H1 (cell line): Measurements from ENCODE around the gene CPZ. TPM values are rescaled to one million over a fixed set of nuclear protein-coding genes. Genes with fewer than 3 reads are reported as not detected.

ENCODE experiments used
- CTCF ChIA-PET: fragments of 300-600 bp; sonication (Branson Sonifier 250); formaldehyde crosslinking; loops from one replicate; lab custom pipeline; 2021; ENCODE audit not compliant: partially characterized antibody; lab: Charles Lee
- POLR2A ChIA-PET: fragments of 300-600 bp; sonication (Branson Sonifier 250); formaldehyde crosslinking; loops from one replicate; lab custom pipeline; 2021; ENCODE audit warnings: inconsistent platforms; ENCODE audit not compliant: partially characterized antibody; lab: Charles Lee
- DNase-seq, 2 experiments: peaks; one replicate each; pipeline versions ENCODE4 v3.0.0 to v3.0.0-alpha.2; 2010 to 2022; ENCODE audit warnings: low spot score in 2 of 2, low read depth in 1 of 2, mixed read lengths in 1 of 2
- FAIRE-seq: peaks from 2 replicates; lab custom pipeline; 2011; peaks lifted over from hg19 to GRCh38; lab: Jason Lieb, UNC
- H2AFZ ChIP-seq: 2 replicates; pipeline ENCODE4 v1.8.1; 2012; ENCODE audit warnings: low read length, inconsistent platforms
- H2AK5ac ChIP-seq: 2 replicates; pipeline ENCODE4 v1.6.1; 2013; ENCODE audit warnings: low read depth, low read length
- H2BK120ac ChIP-seq: replicated peaks from 2 replicates; pipeline ENCODE3; 2013; ENCODE audit warnings: low read depth, low read length, inconsistent platforms
- H2BK12ac ChIP-seq: 2 replicates; pipeline ENCODE4 v1.6.1; 2013; ENCODE audit warnings: low read depth, low read length
- H2BK15ac ChIP-seq: 2 replicates; pipeline ENCODE4 v1.6.1; 2013; ENCODE audit warnings: low read length
- H2BK20ac ChIP-seq: 2 replicates; pipeline ENCODE4 v1.6.1; 2013; ENCODE audit warnings: low read length
- H2BK5ac ChIP-seq: 2 replicates; pipeline ENCODE4 v1.6.1; 2013; ENCODE audit warnings: low read depth, low read length
- H3K14ac ChIP-seq: 2 replicates; pipeline ENCODE4 v1.6.1; 2013; ENCODE audit warnings: inconsistent platforms; ENCODE audit not compliant: insufficient read length
- H3K18ac ChIP-seq: 2 replicates; pipeline ENCODE4 v1.6.1; 2013; ENCODE audit warnings: low read length; ENCODE audit errors: extremely low read depth
- H3K23ac ChIP-seq: 2 replicates; pipeline ENCODE4 v1.6.1; 2013; ENCODE audit warnings: inconsistent platforms; ENCODE audit not compliant: insufficient read length
- H3K23me2 ChIP-seq: 2 replicates; pipeline ENCODE4 v1.6.1; 2013; ENCODE audit warnings: low read depth, low read length
- H3K27ac ChIP-seq: 2 replicates; pipeline ENCODE4 v1.6.1; 2011; ENCODE audit warnings: low read depth, low read length, inconsistent platforms
- H3K27me3 ChIP-seq, 4 experiments: replicated peaks in 1 of 4; 1 replicate in 1 of 4; 2 replicates in 3 of 4; pipeline versions ENCODE4 v1.6.1 to v1.8.1; 2011 to 2013; ENCODE audit warnings: low read length in 3 of 4, mild to moderate bottlenecking in 3 of 4, inconsistent platforms in 2 of 4, mixed read lengths in 2 of 4, moderate library complexity in 1 of 4; ENCODE audit not compliant: control insufficient read depth in 3 of 4, insufficient read depth in 3 of 4; ENCODE audit errors: extremely low read depth in 1 of 4
- H3K36me3 ChIP-seq, 4 experiments: 2 replicates each; pipeline versions ENCODE4 v1.6.1 to v1.8.1; 2011 to 2013; ENCODE audit warnings: mild to moderate bottlenecking in 4 of 4, low read length in 3 of 4, moderate library complexity in 2 of 4, control low read depth in 1 of 4, inconsistent platforms in 1 of 4; ENCODE audit not compliant: insufficient read depth in 4 of 4, control insufficient read depth in 2 of 4
- H3K4ac ChIP-seq: replicated peaks from 2 replicates; pipeline ENCODE3; 2013; ENCODE audit warnings: low read length, low read depth, mixed read lengths, inconsistent platforms; ENCODE audit not compliant: insufficient read length
- H3K4me1 ChIP-seq, 4 experiments: replicated peaks in 1 of 4; 1 replicate in 1 of 4; 2 replicates in 3 of 4; pipeline versions ENCODE4 v1.6.1 to v1.8.1; 2011 to 2013; ENCODE audit warnings: low read length in 3 of 4, inconsistent platforms in 2 of 4, mixed read lengths in 1 of 4; ENCODE audit not compliant: insufficient read depth in 4 of 4, control insufficient read depth in 3 of 4
- H3K4me2 ChIP-seq, 2 experiments: 2 replicates each; pipeline versions ENCODE4 v1.6.1 to v1.8.1; 2011 to 2013; ENCODE audit warnings: low read depth in 2 of 2, low read length in 2 of 2, control low read depth in 1 of 2, inconsistent platforms in 1 of 2, mild to moderate bottlenecking in 1 of 2; ENCODE audit not compliant: insufficient read depth in 1 of 2
- H3K4me3 ChIP-seq, 4 experiments: fragments of 200-600, 300-600 bp in 1 of 4; sonication (generic), shearing (Covaris generic), sonication (Bioruptor Twin) in 1 of 4; 2 replicates each; pipeline versions ENCODE4 v1.5.1 to v1.8.1; 2011 to 2016; ENCODE audit warnings: low read length in 4 of 4, low read depth in 3 of 4, control low read depth in 2 of 4, inconsistent platforms in 2 of 4, mild to moderate bottlenecking in 2 of 4, mixed read lengths in 1 of 4, moderate library complexity in 1 of 4; ENCODE audit not compliant: insufficient read depth in 2 of 4; ENCODE audit errors: extremely low read depth in 1 of 4
- H3K56ac ChIP-seq: replicated peaks from 2 replicates; pipeline ENCODE3; 2013; ENCODE audit warnings: low read depth, mild to moderate bottlenecking, mixed read lengths, low read length, inconsistent platforms; ENCODE audit not compliant: insufficient read length
- H3K79me1 ChIP-seq: 2 replicates; pipeline ENCODE4 v1.6.1; 2013; ENCODE audit warnings: low read depth, low read length, control low read depth
- H3K79me2 ChIP-seq, 2 experiments: 2 replicates each; pipeline versions ENCODE4 v1.6.1 to v1.8.1; 2012 to 2013; ENCODE audit warnings: low read length in 2 of 2, mild to moderate bottlenecking in 2 of 2, inconsistent platforms in 1 of 2; ENCODE audit not compliant: insufficient read depth in 2 of 2, control insufficient read depth in 1 of 2
- H3K9ac ChIP-seq, 4 experiments: replicated peaks in 1 of 4; 1 replicate in 1 of 4; 2 replicates in 3 of 4; pipeline versions ENCODE4 v1.6.1 to v1.8.1; 2011 to 2013; ENCODE audit warnings: low read depth in 3 of 4, low read length in 3 of 4, control low read depth in 2 of 4, mild to moderate bottlenecking in 2 of 4, moderate library complexity in 2 of 4, inconsistent platforms in 1 of 4; ENCODE audit errors: extremely low read depth in 1 of 4
- H3K9me3 ChIP-seq, 2 experiments: 2 replicates each; pipeline versions ENCODE4 v1.6.1 to v1.8.1; 2012 to 2013; ENCODE audit warnings: mild to moderate bottlenecking in 2 of 2, moderate library complexity in 2 of 2, control low read depth in 1 of 2, inconsistent platforms in 1 of 2, low read depth in 1 of 2, low read length in 1 of 2, mixed read lengths in 1 of 2; ENCODE audit not compliant: insufficient read depth in 2 of 2
- H4K20me1 ChIP-seq, 2 experiments: replicated peaks in 1 of 2; 2 replicates each; pipeline versions ENCODE3 to v1.8.1; 2011 to 2013; ENCODE audit warnings: inconsistent platforms in 2 of 2, low read length in 2 of 2, mild to moderate bottlenecking in 1 of 2; ENCODE audit not compliant: insufficient read depth in 2 of 2, control insufficient read depth in 1 of 2
- H4K5ac ChIP-seq: 2 replicates; pipeline ENCODE4 v1.6.1; 2013; ENCODE audit warnings: low read length, low read depth, mixed read lengths, inconsistent platforms; ENCODE audit not compliant: insufficient read length
- H4K8ac ChIP-seq: 2 replicates; pipeline ENCODE4 v1.8.0; 2013; ENCODE audit warnings: mild to moderate bottlenecking, moderate library complexity, low read length, inconsistent platforms; ENCODE audit not compliant: insufficient read depth; ENCODE audit errors: extremely low read depth
- H4K91ac ChIP-seq: replicated peaks from 2 replicates; pipeline ENCODE3; 2013; ENCODE audit warnings: low read length, mixed read lengths, inconsistent platforms; ENCODE audit not compliant: insufficient read length
- CEBPB ChIP-seq: IDR thresholded peaks from 2 replicates; pipeline ENCODE4 v1.6.1; 2012; ENCODE audit warnings: low read depth, low read length
- KDM1A ChIP-seq: fragments of 200-600, 300-600 bp; sonication (generic); IDR thresholded peaks from 2 replicates; pipeline ENCODE4 v1.7.1; 2016; ENCODE audit warnings: mild to moderate bottlenecking, low read length, borderline replicate concordance
- WGBS, 2 experiments: shearing (Covaris generic) in 1 of 2; methylation state at CpG; one replicate each; pipeline versions ENCODE4 v1.1.6 to v1.1.7; 2013 to 2015; ENCODE audit warnings: low lambda C conversion rate in 2 of 2, mixed read lengths in 2 of 2, inconsistent platforms in 1 of 2, low coverage in 1 of 2, missing lambda C conversion rate in 1 of 2; ENCODE audit not compliant: insufficient replicate concordance in 2 of 2, insufficient coverage in 1 of 2, insufficient read length in 1 of 2; ENCODE audit errors: extremely low coverage in 1 of 2, missing lambda C conversion rate in 1 of 2; 5-methylcytosine and 5-hydroxymethylcytosine counted together
- polyA plus RNA-seq, 7 experiments: library from polyadenylated mRNA; depleted of rRNA in 3 of 7; stranded (reverse) in 5 of 7; unstranded in 2 of 7; fragments of >200 nt in 5 of 7; fragments of 200-250 nt in 2 of 7; gene quantifications; 1 replicate in 5 of 7; 2 replicates in 1 of 7; 4 replicates in 1 of 7; pipeline versions ENCODE4 v1.2.1 to v1.2.3, GENCODE V29; 2011 to 2013; ENCODE audit warnings: missing spikeins in 2 of 7, mixed read lengths in 2 of 7
- total RNA-seq: library from RNA; stranded (reverse); fragmentation: NEBNext Ultra II Directional; extraction: Animal tissue kit (Norgen Biotek cat#: 25700); gene quantifications from 2 replicates; pipeline ENCODE4 v1.2.1, GENCODE V29; 2021

The CPZ gene
- total and polyA plus RNA-seq, 2 of the 8 experiments (the other 6 are each of a cell fraction or from before 2014, with no cell fraction given): 28.8 to 40.7 TPM

- ChIA-PET POLR2A (interaction anchor here (1.4 kb wide), 1 partner anchor 79 kb away, joined by 4 read pairs; no protein-coding TSS in a partner anchor), CTCF (interaction anchor here (0.9 to 14.7 kb wide), 7 partner anchors 9 to 74 kb away, joined by 3 to 237 read pairs (median 4); partner anchors contain the start of gene CPZ)
- no peaks in the 10 kb centered on the region for H3K79me2 ChIP-seq
- H4K5ac ChIP-seq: no peak overlapping the region
- no peaks in the 10 kb centered on the region for H3K79me1 ChIP-seq
- H3K4me2 ChIP-seq: no peak overlapping the region
- H4K91ac ChIP-seq: no peak overlapping the region
- 0 out of 2 replicates have a peak overlapping the region, but pooled peaks have one; percentile 27 for H2BK12ac ChIP-seq
- no peak overlapping the region for H3K4me3 ChIP-seq
- no peak overlapping the region for H3K18ac ChIP-seq
- H2BK120ac ChIP-seq: no peak overlapping the region
- FAIRE-seq: no peak
- H2BK5ac ChIP-seq: peak overlapping the region; percentile 66; the same call in 1 of the 2 replicates
- H3K27ac ChIP-seq: no peak overlapping the region
- H2BK20ac ChIP-seq: 0 out of 2 replicates have a peak overlapping the region, but pooled peaks have one; percentile 61
- no peak overlapping the region for H3K4ac ChIP-seq
- peaks cover 0 to 15% (median 3%) of the 10 kb centered on the region in 4 experiments; a peak in 4 of 7 replicates for H3K4me1 ChIP-seq
- no peaks in the 10 kb centered on the region; a peak in 2 of 7 replicates for H3K27me3 ChIP-seq
- no peak overlapping the region for H3K14ac ChIP-seq
- H3K23me2 ChIP-seq: no peaks in the 10 kb centered on the region
- H4K8ac ChIP-seq: no peak overlapping the region
- no peak overlapping the region for H2AK5ac ChIP-seq
- H2AFZ ChIP-seq: no peak overlapping the region
- DNase-seq: no peak
- H3K9ac ChIP-seq: no peak overlapping the region
- no peak overlapping the region for H2BK15ac ChIP-seq
- H3K56ac ChIP-seq: no peak overlapping the region
- H3K23ac ChIP-seq: no peak overlapping the region
- no peaks in the 10 kb centered on the region for H4K20me1 ChIP-seq
- TF ChIP-seq KDM1A (peak; percentile 57; the same call in 1 of the 2 replicates), CEBPB (no peak)
- 98% methylated on average over 3 of the region's 3 CpGs; no CpG with 5 or more reads in 1 of the 2 experiments for WGBS, 2 experiments
- no peaks in the 10 kb centered on the region for H3K36me3 ChIP-seq
- no peaks in the 10 kb centered on the region for H3K9me3 ChIP-seq
These were observed 48.3 kb upstream of the CPZ start for GRCh38 chr4:8544282-8544681.
